Stimulated activated naive B cell treated with anti-CD40 and anti-IgM and Interleukin-4, amounts not matched to agents 10 μg/mL and 1 μg/mL and 100 μg/mL, for 72 hours (primary cell): Measurements from ENCODE around the gene LDLRAD4.
A peak's percentile ranks its signal among the peaks of the same experiment; 100 is the strongest.

Source experiments
- ATAC-seq, 2 donors: fragments of 150-1000 bp; cut with Tn5 transposase; replicated peaks; 2 replicates each; pipeline ENCODE4 v1.10.0; 2021; ENCODE audit warnings: moderate library complexity in 1 of 2
- DNase-seq: peaks from one replicate; pipeline ENCODE4 v3.0.0; 2021
- H3K27ac Mint-ChIP-seq: one replicate; pipeline ENCODE4 v1.8.0; 2022; ENCODE audit warnings: mild to moderate bottlenecking, mixed read lengths
- H3K27me3 Mint-ChIP-seq, 2 donors: one replicate each; pipeline ENCODE4 v1.8.0; 2022; ENCODE audit warnings: mixed read lengths in 2 of 2
- H3K36me3 Mint-ChIP-seq, 2 donors: one replicate each; pipeline ENCODE4 v1.8.0; 2022; ENCODE audit warnings: mixed read lengths in 2 of 2, mild to moderate bottlenecking in 1 of 2
- H3K4me1 Mint-ChIP-seq, 2 donors: one replicate each; pipeline ENCODE4 v1.8.0; 2022; ENCODE audit warnings: mixed read lengths in 2 of 2, mild to moderate bottlenecking in 1 of 2
- H3K4me3 Mint-ChIP-seq, 2 donors: one replicate each; pipeline ENCODE4 v1.8.0; 2022; ENCODE audit warnings: mild to moderate bottlenecking in 2 of 2, mixed read lengths in 2 of 2, moderate library complexity in 1 of 2
- H3K9me3 Mint-ChIP-seq, 2 donors: one replicate each; pipeline ENCODE4 v1.8.0; 2022; ENCODE audit warnings: mixed read lengths in 2 of 2, mild to moderate bottlenecking in 1 of 2

LDLRAD4 gene

GRCh38 chr18:13558790-13559189 is 340.2 kb downstream of the LDLRAD4 start:
- DNase-seq (no peak), ATAC-seq (no peak)
- H3K4me3 Mint-ChIP-seq: no peak overlapping the region
- H3K9me3 Mint-ChIP-seq: no peaks in the 10 kb centered on the region
- no peaks in the 10 kb centered on the region for H3K36me3 Mint-ChIP-seq
- peaks cover 26 to 51% of the 10 kb centered on the region in 2 donors for H3K4me1 Mint-ChIP-seq
- no peaks in the 10 kb centered on the region for H3K27me3 Mint-ChIP-seq
- H3K27ac Mint-ChIP-seq: no peak overlapping the region

DNA sequence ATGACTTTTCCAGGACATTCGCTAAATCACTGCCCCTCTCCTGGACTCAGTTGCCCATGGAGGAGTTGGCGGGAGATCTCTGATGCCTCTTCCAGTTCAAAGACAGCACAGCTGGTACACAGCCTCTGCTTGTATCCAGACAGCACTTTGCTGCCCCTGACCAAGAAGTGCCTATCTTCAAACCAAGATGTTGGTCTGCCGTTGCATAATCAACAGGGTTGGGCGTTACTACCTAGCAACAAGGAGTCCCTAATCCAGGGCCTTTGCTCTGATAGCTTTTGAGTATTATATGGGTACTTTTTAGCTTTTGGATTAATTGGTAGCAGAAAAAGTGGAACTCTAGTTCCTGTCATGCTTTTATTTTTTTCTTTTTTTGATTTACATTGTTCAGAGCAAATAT is 341.2 kb downstream of the LDLRAD4 start:
- no peak overlapping the region for H3K27ac Mint-ChIP-seq
- H3K4me1 Mint-ChIP-seq: peaks cover 32 to 60% of the 10 kb centered on the region in 2 donors
- DNase-seq (no peak), ATAC-seq (no peak)
- H3K36me3 Mint-ChIP-seq: peaks cover 0 to 3% of the 10 kb centered on the region in 2 donors
- no peaks in the 10 kb centered on the region for H3K27me3 Mint-ChIP-seq
- no peaks in the 10 kb centered on the region for H3K9me3 Mint-ChIP-seq
- H3K4me3 Mint-ChIP-seq: no peak overlapping the region

DNA sequence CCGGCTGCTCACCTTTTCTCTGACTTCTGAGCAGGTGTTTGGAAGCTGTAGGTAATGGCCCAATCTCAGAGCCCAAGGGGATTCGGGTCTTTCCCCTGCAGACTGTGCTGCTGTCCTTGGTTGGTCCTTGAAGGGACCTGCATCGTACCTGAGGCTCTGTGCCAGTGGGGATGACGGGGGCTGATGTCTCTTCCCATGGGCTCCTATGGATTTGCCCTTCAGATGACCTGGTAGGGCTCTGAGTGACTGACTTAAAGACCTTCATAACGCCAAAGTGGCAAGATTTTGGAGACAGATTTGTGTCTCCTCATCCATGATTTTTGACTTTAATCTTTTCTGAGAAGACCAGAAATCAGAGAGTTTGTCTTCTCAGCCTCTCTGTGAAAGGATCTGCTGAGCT is 341.7 kb downstream of the LDLRAD4 start:
- ATAC-seq: no peak
- H3K9me3 Mint-ChIP-seq: no peaks in the 10 kb centered on the region
- H3K4me1 Mint-ChIP-seq: peaks cover 34 to 60% of the 10 kb centered on the region in 2 donors
- H3K27me3 Mint-ChIP-seq: no peaks in the 10 kb centered on the region
- no peak overlapping the region for H3K27ac Mint-ChIP-seq
- H3K4me3 Mint-ChIP-seq: no peak overlapping the region
- H3K36me3 Mint-ChIP-seq: peaks cover 0 to 3% of the 10 kb centered on the region in 2 donors
- no peak for DNase-seq

DNA sequence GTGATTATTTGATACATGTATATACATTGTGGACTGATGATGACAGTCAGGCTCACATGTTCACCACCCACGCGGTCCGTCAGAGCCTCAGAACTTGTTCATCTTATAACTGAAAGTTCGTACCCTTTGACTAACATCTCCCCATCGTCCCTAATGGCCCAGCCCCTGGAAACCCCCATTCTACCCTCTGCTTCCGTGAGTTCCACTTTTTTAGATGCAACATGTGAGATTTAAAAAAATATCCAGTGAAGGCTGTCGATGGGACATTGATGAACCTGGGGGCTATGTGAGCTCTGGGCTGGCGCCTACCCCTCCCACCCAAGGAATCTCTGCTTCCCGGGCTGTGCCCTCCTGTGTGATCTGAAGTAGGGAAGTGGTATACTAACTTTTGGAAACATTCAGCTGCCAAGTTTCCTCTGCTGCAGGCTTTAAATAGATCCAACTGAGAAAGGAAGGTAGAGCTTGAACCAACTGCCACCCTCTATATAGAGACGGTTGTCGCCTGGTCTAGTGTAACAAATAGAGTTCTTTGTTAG is 344.0 kb downstream of the LDLRAD4 start:
- peaks cover 45 to 80% of the 10 kb centered on the region in 2 donors for H3K4me1 Mint-ChIP-seq
- peak overlapping the region; percentile 100 for H3K27ac Mint-ChIP-seq
- DNase-seq (peak; percentile 89), ATAC-seq (peak; percentile 67 to 74)
- H3K27me3 Mint-ChIP-seq: no peaks in the 10 kb centered on the region
- no peaks in the 10 kb centered on the region for H3K9me3 Mint-ChIP-seq
- H3K4me3 Mint-ChIP-seq: peak overlapping the region; percentile 84 to 85
- peaks cover 0 to 3% of the 10 kb centered on the region in 2 donors for H3K36me3 Mint-ChIP-seq

DNA sequence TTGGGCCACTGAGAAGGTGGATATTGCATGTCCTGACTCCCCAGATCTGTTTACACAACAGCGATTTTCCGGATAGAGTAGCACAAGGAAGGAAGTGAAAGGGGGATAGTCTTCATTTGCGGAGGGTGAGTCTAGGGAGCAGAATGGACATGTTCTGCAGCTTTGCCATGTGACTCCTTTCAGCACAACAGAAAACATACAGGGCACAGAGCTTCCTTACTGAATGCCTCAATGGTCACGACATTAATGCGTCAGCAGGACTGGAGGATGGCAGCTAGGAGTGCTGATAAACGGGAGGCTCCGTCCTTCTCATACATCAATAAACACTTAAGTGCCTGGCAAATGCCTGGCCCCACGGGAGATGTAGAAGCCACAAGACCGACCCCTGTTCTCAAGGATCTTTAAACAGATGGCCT is 344.8 kb downstream of the LDLRAD4 start:
- Mint-ChIP-seq H3K4me1 (peaks cover 42 to 83% of the 10 kb centered on the region in 2 donors), H3K27ac (peak overlapping the region; percentile 100), H3K27me3 (no peaks in the 10 kb centered on the region), H3K36me3 (peaks cover 0 to 3% of the 10 kb centered on the region in 2 donors), H3K9me3 (no peaks in the 10 kb centered on the region), H3K4me3 (peak overlapping the region; percentile 84 to 85)
- ATAC-seq: peak; percentile 29 to 35
- DNase-seq: peak; percentile 63

DNA sequence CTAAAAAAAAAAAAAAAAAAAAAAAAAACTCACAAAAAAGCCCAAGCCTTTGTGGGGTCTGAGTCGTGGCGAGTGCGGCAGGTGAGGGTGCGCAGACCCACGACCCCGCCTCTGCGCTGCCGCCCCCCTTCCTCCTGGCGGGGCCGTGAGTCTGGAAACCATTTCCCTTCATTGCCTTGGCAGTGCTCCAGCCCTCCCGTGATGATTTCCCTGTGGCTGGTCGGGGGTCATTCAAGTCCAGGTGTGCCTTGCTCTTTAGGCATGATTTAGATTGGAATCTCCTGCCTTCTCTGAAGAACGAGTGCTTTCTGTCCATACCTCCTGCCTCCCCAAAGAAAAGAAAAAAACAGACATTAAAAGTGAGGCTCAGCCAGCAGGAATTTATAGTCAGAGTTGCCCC is 346.0 kb downstream of the LDLRAD4 start:
- Mint-ChIP-seq H3K4me3 (peak overlapping the region; percentile 80 to 81), H3K9me3 (no peaks in the 10 kb centered on the region), H3K36me3 (peaks cover 0 to 3% of the 10 kb centered on the region in 2 donors), H3K27me3 (no peaks in the 10 kb centered on the region), H3K27ac (peak overlapping the region; percentile 98), H3K4me1 (peaks cover 47 to 93% of the 10 kb centered on the region in 2 donors)
- DNase-seq (no peak), ATAC-seq (no peak)

DNA sequence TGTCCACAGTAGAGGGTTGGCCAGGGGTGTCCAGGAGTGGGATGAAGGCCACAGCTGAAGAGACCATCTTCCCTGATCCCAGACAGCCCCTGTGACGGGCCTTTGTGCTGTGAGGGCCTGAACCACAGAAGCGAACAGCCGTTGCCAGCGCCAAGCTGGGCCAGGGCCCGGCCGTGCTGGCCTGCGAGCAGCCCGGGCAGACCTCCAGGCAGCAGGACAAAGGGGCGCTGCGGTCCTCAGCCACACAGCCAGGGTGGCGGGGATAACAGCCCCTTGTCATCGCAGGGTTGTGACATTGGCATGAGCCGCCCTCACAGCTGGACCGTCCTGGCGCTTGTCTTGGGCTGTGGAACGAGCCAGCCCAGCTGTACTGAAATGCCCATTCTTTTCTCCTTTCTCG is 346.7 kb downstream of the LDLRAD4 start:
- DNase-seq (no peak), ATAC-seq (no peak)
- peaks cover 0 to 3% of the 10 kb centered on the region in 2 donors for H3K36me3 Mint-ChIP-seq
- peaks cover 47 to 93% of the 10 kb centered on the region in 2 donors for H3K4me1 Mint-ChIP-seq
- peak overlapping the region; percentile 99 for H3K27ac Mint-ChIP-seq
- no peak overlapping the region for H3K4me3 Mint-ChIP-seq
- H3K9me3 Mint-ChIP-seq: no peaks in the 10 kb centered on the region
- H3K27me3 Mint-ChIP-seq: no peaks in the 10 kb centered on the region

DNA sequence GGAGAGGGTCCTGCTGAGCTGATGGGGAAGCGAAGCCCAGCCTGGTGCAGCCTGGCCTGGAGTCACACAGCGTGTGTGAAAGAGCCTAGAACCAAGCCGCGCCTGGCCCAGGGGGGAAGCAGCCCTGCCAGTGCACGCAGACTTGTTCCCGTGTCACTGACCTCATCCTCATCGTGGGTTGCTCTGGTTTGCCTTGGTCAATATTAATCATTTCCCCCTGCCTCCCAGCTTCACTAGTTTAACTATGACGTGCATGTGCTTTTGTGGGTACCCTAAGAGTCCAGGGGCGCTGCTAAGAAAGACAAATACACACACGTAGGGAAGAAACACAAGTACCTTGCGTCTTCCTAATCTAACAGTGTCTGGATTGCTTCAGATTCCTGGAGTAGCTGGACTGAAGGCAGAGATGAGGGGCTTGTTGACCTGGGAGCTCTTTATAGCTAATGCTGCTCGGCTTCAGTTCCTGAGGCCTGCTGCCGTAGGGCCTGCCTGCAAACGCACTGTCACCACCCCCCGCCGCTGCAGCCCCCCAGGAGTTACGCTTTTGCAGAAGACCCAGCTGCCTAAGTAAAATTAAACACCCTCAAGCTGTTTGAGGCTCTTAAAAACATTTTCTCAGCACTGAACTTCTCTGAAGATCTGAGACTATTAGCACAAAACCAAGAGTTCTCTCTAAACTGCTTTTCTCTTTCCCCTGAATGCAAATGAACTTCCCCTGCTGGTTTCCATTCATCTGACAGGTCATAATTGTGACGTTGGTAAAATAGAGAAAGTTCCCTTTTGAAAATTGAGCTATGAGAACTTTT is 348.6 kb downstream of the LDLRAD4 start:
- H3K36me3 Mint-ChIP-seq: peaks cover 0 to 3% of the 10 kb centered on the region in 2 donors
- peak overlapping the region; percentile 99 for H3K27ac Mint-ChIP-seq
- H3K27me3 Mint-ChIP-seq: no peaks in the 10 kb centered on the region
- H3K9me3 Mint-ChIP-seq: no peaks in the 10 kb centered on the region
- peak; percentile 65 to 69 for ATAC-seq
- H3K4me1 Mint-ChIP-seq: peaks cover 45 to 98% of the 10 kb centered on the region in 2 donors
- peak; percentile 89 for DNase-seq
- peak overlapping the region; percentile 82 to 84 for H3K4me3 Mint-ChIP-seq

- H3K27me3 Mint-ChIP-seq: no peaks in the 10 kb centered on the region
- peaks cover 36 to 92% of the 10 kb centered on the region in 2 donors for H3K4me1 Mint-ChIP-seq
- H3K9me3 Mint-ChIP-seq: no peaks in the 10 kb centered on the region
- peaks cover 0 to 3% of the 10 kb centered on the region in 2 donors for H3K36me3 Mint-ChIP-seq
- peak overlapping the region; percentile 99 for H3K27ac Mint-ChIP-seq
- peak overlapping the region; percentile 36 to 58 for H3K4me3 Mint-ChIP-seq
- peak; percentile 38 to 51 for ATAC-seq
- DNase-seq: peak; percentile 55
Observed at GRCh38 chr18:13568443-13569392, 350.2 kb downstream of the LDLRAD4 start.

- Mint-ChIP-seq H3K27me3 (no peaks in the 10 kb centered on the region), H3K4me3 (no peak overlapping the region), H3K9me3 (no peaks in the 10 kb centered on the region), H3K4me1 (peaks cover 28 to 86% of the 10 kb centered on the region in 2 donors), H3K27ac (peak overlapping the region; percentile 31), H3K36me3 (no peaks in the 10 kb centered on the region)
- ATAC-seq (no peak), DNase-seq (no peak)
Observed at GRCh38 chr18:13570216-13570615, 351.7 kb downstream of the LDLRAD4 start.

- DNase-seq: no peak
- no peaks in the 10 kb centered on the region for H3K36me3 Mint-ChIP-seq
- peak overlapping the region in 1 of 2 donors; percentile 20 for H3K4me3 Mint-ChIP-seq
- H3K9me3 Mint-ChIP-seq: no peaks in the 10 kb centered on the region
- ATAC-seq: peak in 1 of 2 donors; percentile 15
- peak overlapping the region; percentile 70 for H3K27ac Mint-ChIP-seq
- no peaks in the 10 kb centered on the region for H3K27me3 Mint-ChIP-seq
- H3K4me1 Mint-ChIP-seq: peaks cover 26 to 86% of the 10 kb centered on the region in 2 donors
Observed at GRCh38 chr18:13570856-13571495, 352.4 kb downstream of the LDLRAD4 start.

DNA sequence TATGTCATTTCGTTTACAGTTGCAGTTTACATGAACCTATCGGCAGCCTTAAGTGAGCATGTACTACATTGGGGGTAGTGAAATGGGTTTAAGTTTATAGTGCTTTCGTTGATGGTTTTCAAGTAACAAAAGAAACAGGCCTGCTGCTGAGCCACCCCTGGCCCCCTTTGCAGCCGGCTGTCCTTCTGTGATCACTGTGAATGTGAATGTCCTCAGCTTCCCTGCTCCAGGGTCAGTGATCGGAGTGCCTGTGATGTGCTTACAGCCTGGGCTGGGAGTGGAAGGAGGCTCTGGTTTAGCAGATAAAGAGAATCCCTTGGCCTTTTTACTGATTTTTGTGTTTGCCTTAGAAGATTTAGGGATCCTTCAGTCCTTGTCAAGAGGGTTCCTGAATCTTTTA is 353.6 kb downstream of the LDLRAD4 start:
- Mint-ChIP-seq H3K27me3 (no peaks in the 10 kb centered on the region), H3K4me3 (no peak overlapping the region), H3K4me1 (peaks cover 27 to 86% of the 10 kb centered on the region in 2 donors), H3K36me3 (no peaks in the 10 kb centered on the region), H3K9me3 (no peaks in the 10 kb centered on the region), H3K27ac (peak overlapping the region; percentile 69)
- ATAC-seq (no peak), DNase-seq (no peak)

DNA sequence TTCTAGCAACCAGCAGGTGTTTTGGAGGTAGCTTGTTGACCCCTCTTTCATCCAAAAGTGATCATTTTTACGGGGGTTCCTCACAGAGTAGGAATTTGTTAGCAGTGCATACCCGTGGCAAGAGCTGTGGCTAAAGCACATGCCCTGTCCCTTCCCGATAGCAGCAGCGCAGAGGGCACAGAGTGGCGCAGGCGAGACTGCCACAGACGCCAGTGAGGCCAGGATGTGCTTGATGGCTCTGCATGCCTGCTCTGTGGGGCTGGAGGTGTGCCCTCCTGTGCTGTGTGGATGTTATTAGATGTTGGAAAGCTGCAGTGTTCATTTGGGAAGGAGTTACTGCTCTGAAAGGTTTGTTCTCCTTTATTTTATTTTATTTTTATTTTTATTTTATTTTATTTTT is 354.2 kb downstream of the LDLRAD4 start:
- peaks cover 31 to 86% of the 10 kb centered on the region in 2 donors for H3K4me1 Mint-ChIP-seq
- H3K27ac Mint-ChIP-seq: no peak overlapping the region
- H3K4me3 Mint-ChIP-seq: no peak overlapping the region
- DNase-seq: no peak
- no peaks in the 10 kb centered on the region for H3K36me3 Mint-ChIP-seq
- no peaks in the 10 kb centered on the region for H3K9me3 Mint-ChIP-seq
- ATAC-seq: no peak
- H3K27me3 Mint-ChIP-seq: no peaks in the 10 kb centered on the region

DNA sequence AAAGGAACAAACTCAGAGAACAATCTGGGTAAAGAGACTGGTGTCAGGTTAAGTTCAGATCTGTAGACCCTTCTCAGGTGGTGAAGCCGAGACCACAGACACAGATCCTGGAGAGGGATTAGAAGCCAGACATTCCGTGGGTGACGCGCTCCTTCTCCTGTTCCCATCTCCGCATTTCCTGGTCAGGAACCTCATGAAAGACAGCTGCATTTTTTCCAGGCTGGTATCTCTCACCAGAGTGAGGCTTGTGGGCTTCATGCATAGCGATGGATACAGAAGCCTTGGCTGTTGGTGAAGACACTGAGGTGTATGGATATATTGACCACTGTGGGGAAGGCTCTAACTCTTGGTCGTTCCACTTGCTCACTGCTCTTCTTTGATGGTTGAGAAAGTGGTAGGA is 355.2 kb downstream of the LDLRAD4 start:
- no peaks in the 10 kb centered on the region for H3K27me3 Mint-ChIP-seq
- peaks cover 32 to 86% of the 10 kb centered on the region in 2 donors for H3K4me1 Mint-ChIP-seq
- DNase-seq (no peak), ATAC-seq (no peak)
- H3K4me3 Mint-ChIP-seq: no peak overlapping the region
- no peak overlapping the region for H3K27ac Mint-ChIP-seq
- H3K9me3 Mint-ChIP-seq: no peaks in the 10 kb centered on the region
- peaks cover 0 to 4% of the 10 kb centered on the region in 2 donors for H3K36me3 Mint-ChIP-seq
